ENCODE data around the gene KRT85. TPM values are rescaled to one million over a fixed set of nuclear protein-coding genes. Genes with fewer than 3 reads are reported as not detected.

Gene KRT85
- total and polyA plus RNA-seq, 8 donors: not detected

- H3K36me3 ChIP-seq: no peaks in the 10 kb centered on the region
- no peaks in the 10 kb centered on the region for H3K9me3 ChIP-seq
- H3K4me1 ChIP-seq: peaks cover 4 to 11% (median 5%) of the 10 kb centered on the region in 3 donors
- no peak overlapping the region for H3K27ac ChIP-seq
- 92 to 97% methylated on average over 14 of the region's 14 CpGs for WGBS, 2 donors
- intact Hi-C loops (cut with DNase I): no loop called here
- no peak for ATAC-seq
- FAIRE-seq: no peak
- no peak for DNase-seq
- H3K27me3 ChIP-seq: no peaks in the 10 kb centered on the region
- H3K4me3 ChIP-seq: no peak overlapping the region
- no peak for TF ChIP-seq CTCF (IDR thresholded peaks at IDR 0.05)
These were observed 26.2 kb downstream of the KRT85 start for GRCh38 chr12:52341066-52341580.

- Histone ChIP-seq H3K4me1 (no peaks in the 10 kb centered on the region), H3K36me3 (no peaks in the 10 kb centered on the region), H3K27me3 (no peaks in the 10 kb centered on the region), H3K4me3 (no peak overlapping the region), H3K27ac (no peak overlapping the region), H3K9me3 (no peaks in the 10 kb centered on the region)
- FAIRE-seq (no peak), DNase-seq (no peak), ATAC-seq (no peak)
- WGBS, 2 donors: 84 to 86% methylated on average over 10 of the region's 10 CpGs
- TF ChIP-seq CTCF (IDR thresholded peaks at IDR 0.05): no peak
- intact Hi-C loops (cut with DNase I): no loop called here
These were observed 28.9 kb downstream of the KRT85 start for GRCh38 chr12:52338241-52338960.

- no peak for FAIRE-seq
- Histone ChIP-seq H3K36me3 (no peaks in the 10 kb centered on the region), H3K27me3 (no peaks in the 10 kb centered on the region), H3K4me1 (no peaks in the 10 kb centered on the region), H3K27ac (no peak overlapping the region), H3K9me3 (no peaks in the 10 kb centered on the region), H3K4me3 (no peak overlapping the region)
- no peak for ATAC-seq
- DNase-seq: no peak
- TF ChIP-seq CTCF (IDR thresholded peaks at IDR 0.05): no peak
- 69 to 73% methylated on average over 1 of the region's 1 CpG for WGBS, 2 donors
- intact Hi-C loops (cut with DNase I): no loop called here
These were observed 30.2 kb downstream of the KRT85 start for GRCh38 chr12:52337054-52337453.

GRCh38 chr12:52336641-52337040, 30.6 kb downstream of the KRT85 start:
- no peak for DNase-seq

More at GRCh38 chr12:52336641-52337040, 30.6 kb downstream of the KRT85 start:
- FAIRE-seq (no peak), ATAC-seq (no peak)
- TF ChIP-seq CTCF (IDR thresholded peaks at IDR 0.05): no peak
- Histone ChIP-seq H3K36me3 (no peaks in the 10 kb centered on the region), H3K27me3 (no peaks in the 10 kb centered on the region), H3K4me3 (no peak overlapping the region), H3K27ac (no peak overlapping the region), H3K4me1 (no peaks in the 10 kb centered on the region), H3K9me3 (no peaks in the 10 kb centered on the region)
- WGBS, 2 donors: 59 to 66% methylated on average over 2 of the region's 2 CpGs
- intact Hi-C loops (cut with DNase I): no loop called here

All from pancreas (tissue), 10 donors.